Esophagus mucosa (tissue), 1 donor: ENCODE data around the gene ADCY5. TPM values are rescaled to one million over a fixed set of nuclear protein-coding genes. Genes with fewer than 3 reads are reported as not detected.

Source experiments
- ATAC-seq: fragments of 200-7000 bp; cut with Tn5 transposase; one replicate; pipeline ENCODE4 v1.9.1; 2020
- total RNA-seq: library from RNA; stranded (reverse); gene quantifications from one replicate; pipeline ENCODE4 v1.2.4, GENCODE V29; 2023
- donor health status: DM: yes; HTN: yes; CAD: no.

The ADCY5 gene
- total RNA-seq, 1 donor from 2014 or later, result 2.7 TPM

- no peak for ATAC-seq
Measured at GRCh38 chr3:123339302-123339701, 109.6 kb downstream of the ADCY5 start.

GRCh38 chr3:123338620-123339061 lies 110.2 kb downstream of the ADCY5 start:
- ATAC-seq, result no peak

- no peak for ATAC-seq
Measured at GRCh38 chr3:123337948-123338619, 110.8 kb downstream of the ADCY5 start.

GRCh38 chr3:123337226-123337625 lies 111.7 kb downstream of the ADCY5 start:
- no peak for ATAC-seq

- no peak for ATAC-seq
Measured at GRCh38 chr3:123336441-123336851, 112.4 kb downstream of the ADCY5 start.

GRCh38 chr3:123336001-123336400 lies 112.9 kb downstream of the ADCY5 start:
- ATAC-seq, result no peak

GRCh38 chr3:123335007-123335670 lies 113.8 kb downstream of the ADCY5 start:
- no peak for ATAC-seq

- ATAC-seq, result no peak
Measured at GRCh38 chr3:123334056-123334455, 114.8 kb downstream of the ADCY5 start.

GRCh38 chr3:123333401-123333800 lies 115.5 kb downstream of the ADCY5 start:
- ATAC-seq, result no peak

- no peak for ATAC-seq
Measured at GRCh38 chr3:123332124-123332641, 116.7 kb downstream of the ADCY5 start.

GRCh38 chr3:123331651-123332050 lies 117.2 kb downstream of the ADCY5 start:
- no peak for ATAC-seq

GRCh38 chr3:123331006-123331405 lies 117.9 kb downstream of the ADCY5 start:
- no peak for ATAC-seq

GRCh38 chr3:123330441-123330991 lies 118.4 kb downstream of the ADCY5 start:
- ATAC-seq, result no peak

GRCh38 chr3:123329636-123330340 lies 119.1 kb downstream of the ADCY5 start:
- no peak for ATAC-seq

GRCh38 chr3:123328851-123329635 lies 119.8 kb downstream of the ADCY5 start:
- peak; percentile 78 for ATAC-seq

- no peak for ATAC-seq
Measured at GRCh38 chr3:123327956-123328850, 120.7 kb downstream of the ADCY5 start.

- no peak for ATAC-seq
Measured at GRCh38 chr3:123327480-123327879, 121.4 kb downstream of the ADCY5 start.

GRCh38 chr3:123326531-123326930 lies 122.4 kb downstream of the ADCY5 start:
- ATAC-seq, result no peak

- ATAC-seq, result no peak
Measured at GRCh38 chr3:123325766-123326256, 123.1 kb downstream of the ADCY5 start.

- ATAC-seq, result no peak
Measured at GRCh38 chr3:123324880-123325765, 123.8 kb downstream of the ADCY5 start.
